Epithelial cell of prostate (primary cell): ENCODE measurements around the gene SH3PXD2A.

Experiments used
- DNase-seq: peaks from one replicate; pipeline ENCODE4 v3.0.0-alpha.2; 2011; ENCODE audit warnings: low read depth, low spot score
- H3K27ac ChIP-seq: fragments of 450-650 bp; 2 replicates; pipeline ENCODE4 v1.5.1; 2017; ENCODE audit warnings: mild to moderate bottlenecking

SH3PXD2A gene

DNA sequence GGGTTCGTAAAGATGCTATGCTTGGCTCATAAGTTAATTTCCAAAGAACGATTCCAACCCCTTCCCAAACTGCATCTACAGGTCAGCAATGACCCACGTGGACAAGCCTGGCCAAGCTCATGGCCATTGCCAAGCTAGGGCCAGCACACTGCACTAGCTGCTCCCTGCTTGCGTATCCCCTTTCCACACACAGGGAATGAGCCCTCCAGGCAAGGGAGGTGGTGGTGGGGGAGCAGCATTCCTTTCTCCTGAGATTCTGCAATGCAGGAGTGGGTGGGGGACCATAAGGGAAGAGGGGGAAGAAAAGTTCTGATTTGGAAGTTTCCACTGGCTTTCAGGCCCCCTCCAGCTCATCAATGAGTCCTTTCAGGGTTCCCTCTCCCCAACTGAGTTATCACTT is 56.0 kb downstream of the SH3PXD2A start:
- H3K27ac ChIP-seq: peak overlapping the region; percentile 72
- no peak for DNase-seq

- DNase-seq: no peak
- no peak overlapping the region for H3K27ac ChIP-seq
Observed at GRCh38 chr10:103798511-103798910, 56.9 kb downstream of the SH3PXD2A start.

DNA sequence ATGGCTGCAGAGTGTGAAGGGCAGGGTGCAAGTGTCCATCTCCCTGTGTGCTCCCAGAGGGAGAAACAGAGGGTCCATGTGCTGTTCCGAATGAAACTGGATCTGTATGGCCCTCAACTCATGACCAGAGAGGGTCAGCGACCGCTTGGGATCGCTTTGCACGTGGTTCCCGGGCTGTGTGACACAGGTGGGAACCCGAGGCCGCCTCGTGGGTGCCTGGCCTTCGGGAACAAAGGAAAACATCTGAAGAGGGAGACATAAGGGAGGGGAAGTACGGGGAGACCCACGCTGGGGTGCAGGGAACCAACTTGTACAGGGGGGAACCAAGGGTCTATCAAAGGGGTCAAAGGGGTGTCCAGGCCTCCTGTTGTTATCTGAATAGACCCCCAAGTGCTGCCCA is 57.5 kb downstream of the SH3PXD2A start:
- no peak overlapping the region for H3K27ac ChIP-seq
- no peak for DNase-seq

DNA sequence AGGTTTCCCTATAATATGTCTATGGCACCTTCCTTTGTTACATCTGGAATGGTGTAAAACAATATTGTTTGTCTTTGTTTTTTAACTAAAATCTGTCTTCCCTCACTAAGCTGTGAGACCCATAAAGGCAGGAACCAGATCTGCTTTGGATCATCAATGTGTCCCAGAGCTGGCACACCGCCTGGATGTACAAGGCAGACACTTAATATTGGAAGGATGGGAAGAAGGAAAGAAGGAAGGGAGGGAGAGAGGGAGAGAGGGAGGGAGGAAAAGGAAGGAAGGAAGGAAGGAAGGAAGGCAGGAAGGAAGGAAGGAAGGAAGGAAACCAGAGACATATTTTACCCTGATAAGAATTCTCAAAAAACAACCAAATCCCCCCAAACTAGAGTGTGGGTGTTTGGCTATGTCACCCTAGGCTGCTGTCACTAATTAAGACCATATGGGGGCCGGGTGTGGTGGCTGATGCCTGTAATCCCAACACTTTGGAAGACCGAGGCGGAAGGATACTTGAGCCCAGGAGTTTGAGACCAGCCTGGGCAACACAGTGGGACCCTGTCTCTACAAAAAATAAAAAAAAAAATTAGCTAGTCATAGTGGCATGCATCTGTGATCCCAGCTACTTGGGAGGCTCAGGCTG is 59.6 kb downstream of the SH3PXD2A start:
- H3K27ac ChIP-seq: peak overlapping the region; percentile 81
- no peak for DNase-seq

GRCh38 chr10:103794996-103795395 is 60.4 kb downstream of the SH3PXD2A start:
- DNase-seq: no peak
- peak overlapping the region; percentile 81 for H3K27ac ChIP-seq

DNA sequence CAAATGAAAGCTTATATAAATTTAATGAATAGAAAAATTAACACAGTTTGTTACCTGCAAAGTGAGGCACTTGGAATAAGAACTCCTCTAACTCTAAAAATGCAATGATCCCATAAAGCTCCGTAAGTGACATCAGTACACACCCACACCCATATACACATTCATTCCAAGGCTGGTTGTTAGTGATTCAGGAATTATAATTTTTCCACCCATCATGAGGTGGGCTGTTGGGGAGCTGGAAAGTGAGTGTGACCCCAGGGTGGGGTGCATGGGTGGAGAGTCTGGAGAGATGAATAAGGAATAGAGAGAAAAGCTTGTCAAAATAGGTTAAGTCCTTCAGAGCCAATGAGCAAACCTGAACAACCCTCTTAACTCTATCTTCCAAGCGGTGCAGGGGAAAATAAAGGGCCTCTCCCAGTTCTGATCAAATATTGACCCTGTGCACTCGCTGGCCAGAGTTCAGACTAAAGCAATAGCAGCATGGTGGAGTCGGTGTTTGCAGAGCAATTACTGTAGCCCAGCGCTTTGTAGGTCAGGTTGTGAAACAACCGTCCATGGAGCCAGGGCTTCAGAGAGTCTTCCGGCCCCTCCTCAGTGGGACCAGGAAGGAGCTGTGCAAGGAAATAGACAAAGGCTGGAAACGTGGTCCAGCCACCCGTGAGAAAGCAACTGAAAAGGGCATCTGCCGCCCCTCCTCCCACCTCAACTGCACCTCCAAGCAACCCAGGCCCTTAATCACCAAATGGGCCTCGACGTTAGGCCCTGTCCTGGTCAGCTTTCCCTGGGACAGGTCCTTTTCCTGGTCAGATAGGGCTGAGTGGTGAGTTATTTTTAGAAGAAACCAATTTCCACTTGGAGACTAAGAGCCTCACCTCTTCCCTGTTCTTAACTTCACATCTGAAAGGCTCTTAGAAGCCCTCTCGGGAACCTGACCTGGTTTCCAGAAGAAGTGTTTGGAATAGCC is 61.2 kb downstream of the SH3PXD2A start:
- no peak for DNase-seq
- H3K27ac ChIP-seq: peak overlapping the region; percentile 81

DNA sequence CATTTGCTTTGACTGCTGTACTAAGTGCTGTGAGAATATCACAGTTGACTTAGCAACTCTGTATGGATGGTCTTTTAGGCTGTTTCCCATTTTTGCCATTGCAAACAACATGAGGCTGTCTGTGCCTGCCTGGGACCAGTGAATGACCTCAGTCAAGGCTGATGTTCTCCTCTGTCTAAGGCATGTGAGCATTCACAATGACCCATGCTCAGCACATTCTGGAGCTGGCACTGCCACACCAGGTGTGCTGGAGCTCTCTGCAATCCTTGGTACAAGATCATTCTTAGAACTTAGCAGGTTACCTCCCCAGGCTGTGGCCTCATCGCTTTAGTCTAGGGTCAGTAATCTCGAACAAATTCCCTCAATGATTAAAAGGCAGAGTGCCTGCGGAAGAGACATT is 61.9 kb downstream of the SH3PXD2A start:
- DNase-seq: no peak
- peak overlapping the region; percentile 81 for H3K27ac ChIP-seq

DNA sequence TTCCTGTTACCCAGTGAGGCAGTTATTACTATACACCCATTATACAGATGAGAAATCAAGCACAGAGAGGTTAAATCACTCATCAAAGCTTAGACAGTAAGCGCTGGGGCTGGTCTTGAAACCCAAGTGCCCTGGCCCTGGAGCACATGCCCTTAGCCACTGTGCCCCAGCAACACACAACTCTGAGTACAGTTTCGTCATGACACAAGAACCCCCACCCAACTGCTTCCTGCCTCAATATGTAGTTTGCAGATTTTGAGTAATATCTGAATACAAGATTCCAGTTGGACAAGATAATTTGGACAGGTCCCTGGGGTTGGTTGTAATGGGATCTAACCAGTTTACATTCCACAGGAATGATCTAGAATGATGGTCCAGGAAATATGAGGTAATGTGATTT is 62.8 kb downstream of the SH3PXD2A start:
- no peak for DNase-seq
- H3K27ac ChIP-seq: peak overlapping the region; percentile 81

DNA sequence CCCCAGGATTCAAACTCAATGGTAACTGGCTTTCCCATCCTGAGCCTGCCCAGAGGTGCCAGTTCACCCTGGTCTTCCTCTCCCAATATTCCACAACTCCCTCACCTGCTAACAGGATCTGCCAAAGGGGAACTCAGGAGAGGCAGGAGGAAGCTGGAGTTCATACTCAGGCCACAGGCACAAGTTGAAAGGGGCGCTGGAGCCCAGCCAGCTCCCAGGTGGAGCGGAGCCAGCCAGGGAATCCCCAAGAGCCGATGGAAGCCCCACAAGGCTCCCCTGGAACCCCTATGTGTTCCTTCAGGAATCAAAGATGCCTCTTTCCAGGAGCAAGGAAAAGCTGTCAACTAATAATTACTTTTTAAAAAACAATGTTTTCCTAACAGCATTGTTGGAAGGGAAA is 63.5 kb downstream of the SH3PXD2A start:
- no peak for DNase-seq
- H3K27ac ChIP-seq: peak overlapping the region; percentile 81

GRCh38 chr10:103791291-103791690 is 64.1 kb downstream of the SH3PXD2A start:
- DNase-seq: no peak

DNA sequence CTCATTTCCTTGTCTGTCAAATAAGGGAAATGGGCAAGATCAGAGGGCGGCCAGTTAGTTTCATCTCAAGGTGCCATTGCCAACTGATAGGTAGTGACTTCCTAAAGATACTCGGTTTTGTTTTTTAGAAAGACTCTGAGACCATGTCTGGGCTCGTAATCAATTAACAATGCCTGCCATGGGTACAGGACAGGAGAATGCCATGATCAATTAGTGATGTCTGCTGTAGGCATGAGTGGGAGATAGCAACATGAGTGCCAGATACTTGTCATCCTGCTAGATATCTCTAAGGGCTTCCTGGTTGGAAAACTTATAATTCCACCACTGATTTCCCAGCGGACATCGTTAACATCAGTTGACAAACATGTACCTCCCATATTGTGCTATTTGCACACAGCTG is 64.8 kb downstream of the SH3PXD2A start:
- no peak for DNase-seq
- H3K27ac ChIP-seq: peak overlapping the region; percentile 81

More at GRCh38 chr10:103791291-103791690, 64.1 kb downstream of the SH3PXD2A start:
- peak overlapping the region; percentile 81 for H3K27ac ChIP-seq

GRCh38 chr10:103789771-103790201 is 65.6 kb downstream of the SH3PXD2A start:
- DNase-seq: peak; percentile 84
- H3K27ac ChIP-seq: peak overlapping the region; percentile 81

DNA sequence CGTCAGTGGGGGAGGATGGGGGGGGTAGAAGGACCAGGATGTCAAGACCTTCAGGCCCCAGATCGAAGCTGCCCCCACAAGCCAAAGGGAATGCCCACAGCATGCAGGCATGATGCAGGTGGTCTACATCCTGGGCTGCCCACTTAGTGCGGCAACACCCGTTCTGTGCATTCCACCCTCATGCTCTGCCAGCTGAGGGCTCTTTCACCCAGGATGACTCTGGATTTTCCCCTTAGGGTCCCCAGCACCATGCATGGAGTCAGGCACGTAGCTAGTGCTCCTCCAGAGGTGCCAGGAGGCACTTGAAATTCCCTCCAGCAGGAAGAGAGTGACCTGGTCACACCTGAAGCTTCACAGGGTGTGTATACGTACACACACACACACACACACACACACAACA is 66.2 kb downstream of the SH3PXD2A start:
- peak overlapping the region; percentile 81 for H3K27ac ChIP-seq
- DNase-seq: no peak

DNA sequence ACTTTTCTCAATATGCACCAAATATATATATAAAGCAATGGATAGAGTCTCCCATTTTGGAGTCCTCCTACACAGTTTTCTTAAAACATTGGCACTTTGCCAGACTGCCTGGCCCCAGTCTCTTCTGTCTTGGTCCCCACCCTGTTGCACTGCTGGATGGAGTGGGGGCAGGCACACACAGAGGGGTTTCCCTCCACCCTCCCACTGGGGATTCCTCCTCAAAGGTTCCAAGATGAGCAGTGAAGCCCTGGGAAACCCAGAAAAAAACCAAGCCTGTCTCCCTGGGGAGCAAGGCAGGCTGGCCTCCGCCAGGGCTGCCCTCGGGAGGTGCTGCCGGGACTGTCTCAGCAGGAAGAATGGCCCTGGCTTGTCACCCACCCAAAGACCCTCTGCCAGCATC is 68.0 kb downstream of the SH3PXD2A start:
- peak overlapping the region; percentile 81 for H3K27ac ChIP-seq
- DNase-seq: no peak

- DNase-seq: no peak
- H3K27ac ChIP-seq: peak overlapping the region; percentile 96
Observed at GRCh38 chr10:103786020-103786419, 69.4 kb downstream of the SH3PXD2A start.

GRCh38 chr10:103784723-103785418 is 70.5 kb downstream of the SH3PXD2A start:
- H3K27ac ChIP-seq: peak overlapping the region; percentile 96
- DNase-seq: no peak

GRCh38 chr10:103784089-103784488 is 71.3 kb downstream of the SH3PXD2A start:
- H3K27ac ChIP-seq: peak overlapping the region; percentile 96
- DNase-seq: no peak

- H3K27ac ChIP-seq: peak overlapping the region; percentile 96
- no peak for DNase-seq
Observed at GRCh38 chr10:103783681-103784080, 71.7 kb downstream of the SH3PXD2A start.

DNA sequence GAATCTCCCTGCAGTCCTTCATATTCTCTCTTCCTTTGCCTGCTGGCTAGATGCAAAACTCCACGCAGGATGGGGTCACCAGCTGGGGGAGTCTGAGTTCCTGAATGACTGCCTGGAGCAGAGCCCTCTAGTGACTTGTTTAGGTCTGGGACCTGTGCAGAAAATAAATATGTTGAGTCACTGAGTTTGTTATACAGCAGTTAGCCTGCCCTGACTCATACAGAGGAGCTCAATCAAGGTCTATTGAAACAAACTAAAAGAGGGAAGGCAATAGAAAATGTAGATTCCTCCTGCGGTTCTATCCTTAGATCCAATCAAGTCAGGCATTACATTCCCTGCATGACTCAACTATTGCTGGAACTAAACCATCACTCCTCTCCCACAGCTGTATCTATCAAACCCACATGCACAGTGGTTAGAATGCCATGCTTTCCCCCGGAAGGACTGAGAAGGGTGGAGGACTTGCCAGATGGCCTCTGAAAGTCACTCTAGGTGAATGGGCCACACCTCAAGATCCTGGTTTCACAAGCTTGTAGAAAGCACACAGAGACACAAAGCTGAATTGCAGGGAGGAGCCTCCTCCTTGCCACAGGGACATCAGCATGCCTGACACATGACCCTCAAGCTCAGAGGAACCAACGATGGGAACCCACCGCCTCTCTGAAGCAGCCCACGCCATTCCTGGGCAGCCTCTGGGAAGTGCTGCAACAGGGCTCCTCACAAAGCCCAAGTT is 73.9 kb downstream of the SH3PXD2A start:
- DNase-seq: peak; percentile 92
- H3K27ac ChIP-seq: peak overlapping the region; percentile 96
